Right lobe of liver (tissue), 4 donors: Measurements from ENCODE around the gene GPR25.

ENCODE experiments used
- CTCF ChIP-seq, 4 donors: fragments of 200-600 bp in 3 of 4; fragments of 450-650 bp in 1 of 4; IDR thresholded peaks; one replicate each; pipeline versions ENCODE4 v1.5.1 to v1.8.0; 2016 to 2022; ENCODE audit warnings: antibody characterized with exemption in 4 of 4, mild to moderate bottlenecking in 2 of 4
- POLR2A ChIP-seq: fragments of 450-650 bp; IDR thresholded peaks from one replicate; pipeline ENCODE4 v1.6.1; 2017; ENCODE audit warnings: antibody characterized with exemption, mild to moderate bottlenecking
- donor health status: DM: no; HTN: no; CAD: no.
- donor health status: DM: no; HTN: no; CAD: no.
- donor health status: DM: no; HTN: yes; CAD: no.

DNA sequence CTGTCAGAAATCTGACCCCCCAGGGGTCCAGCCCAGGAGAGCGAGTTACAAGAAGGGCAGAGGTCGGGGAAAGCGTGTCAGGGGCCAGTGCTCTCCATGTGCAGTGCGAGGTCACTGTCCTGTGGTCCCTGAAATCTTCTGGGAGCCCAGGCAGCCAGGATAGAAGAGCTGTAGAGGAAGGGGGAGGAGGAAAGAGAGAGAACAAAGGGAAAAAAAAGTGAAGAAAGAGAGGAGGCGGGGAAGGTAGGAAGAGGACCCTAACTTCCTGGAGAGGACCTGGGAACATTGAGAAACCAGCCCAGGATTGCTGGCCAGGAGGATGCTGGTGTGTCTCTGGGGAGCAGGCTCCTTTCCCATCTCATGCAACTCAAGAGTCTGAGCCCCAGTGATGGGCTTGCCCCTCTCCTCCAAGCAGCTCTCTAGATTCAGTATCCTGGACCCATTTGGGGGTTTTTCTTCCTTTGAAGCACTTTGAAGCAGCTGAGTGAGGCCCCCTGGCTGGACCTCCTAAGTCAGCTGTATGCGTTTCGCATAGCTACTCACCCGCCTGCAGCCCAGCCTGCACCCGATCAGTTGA, 15.1 kb downstream of the GPR25 start:
- no peak for TF ChIP-seq CTCF (IDR thresholded peaks at IDR 0.05)
- no peak for TF ChIP-seq POLR2A
